ENCODE data around the gene SKA3.

SKA3 gene

GRCh38 chr13:21106089-21106488 is 70.3 kb downstream of the SKA3 start:
- no peaks in the 10 kb centered on the region for H3K79me2 ChIP-seq (ENCODE audit: low read length)
- H3K4me2 ChIP-seq (ENCODE audit: low read depth, low read length): no peak overlapping the region
- TF ChIP-seq CTCF (IDR thresholded peaks at IDR 0.05; ENCODE audit: low read length) (no peak), EZH2phosphoT487 (IDR thresholded peaks at IDR 0.05; ENCODE audit: low read length) (no peak), EZH2 (optimal IDR thresholded peaks at IDR 0.05; ENCODE audit: low read depth, low read length) (no peak)
- no peaks in the 10 kb centered on the region for H3K27me3 ChIP-seq (replicated peaks; ENCODE audit: insufficient read depth, low read length)
- H3F3A ChIP-seq (ENCODE audit: insufficient read depth, low read length): no peaks in the 10 kb centered on the region
- DNase-seq: no peak
- no peak overlapping the region for H2AFZ ChIP-seq (ENCODE audit: low read length)
- H3K4me3 ChIP-seq (ENCODE audit: low read length): no peak overlapping the region
- H3K27ac ChIP-seq (ENCODE audit: low read length): no peak overlapping the region
- H3K36me3 ChIP-seq (replicated peaks; ENCODE audit: insufficient read depth, low read length): no peaks in the 10 kb centered on the region
- H4K20me1 ChIP-seq (ENCODE audit: insufficient read depth, low read length): no peaks in the 10 kb centered on the region
- H3K9me2 ChIP-seq (replicated peaks; ENCODE audit: insufficient read depth, low read length): no peaks in the 10 kb centered on the region
- no peaks in the 10 kb centered on the region for H3K9me3 ChIP-seq (replicated peaks; ENCODE audit: insufficient read depth, low read length)
- H3K4me1 ChIP-seq (ENCODE audit: low read length): no peaks in the 10 kb centered on the region
- H3K9ac ChIP-seq (ENCODE audit: low read length): no peak overlapping the region

- Histone ChIP-seq H3K4me3 (ENCODE audit: low read length) (no peak overlapping the region), H3K36me3 (replicated peaks; ENCODE audit: insufficient read depth, low read length) (no peaks in the 10 kb centered on the region), H3K27me3 (replicated peaks; ENCODE audit: insufficient read depth, low read length) (no peaks in the 10 kb centered on the region), H3K4me1 (ENCODE audit: low read length) (no peaks in the 10 kb centered on the region), H3K27ac (ENCODE audit: low read length) (no peak overlapping the region), H3K9ac (ENCODE audit: low read length) (no peak overlapping the region), H2AFZ (ENCODE audit: low read length) (no peak overlapping the region), H3F3A (ENCODE audit: insufficient read depth, low read length) (no peaks in the 10 kb centered on the region), H3K9me2 (replicated peaks; ENCODE audit: insufficient read depth, low read length) (no peaks in the 10 kb centered on the region), H3K4me2 (ENCODE audit: low read depth, low read length) (no peak overlapping the region), H3K79me2 (ENCODE audit: low read length) (no peaks in the 10 kb centered on the region), H3K9me3 (replicated peaks; ENCODE audit: insufficient read depth, low read length) (no peaks in the 10 kb centered on the region), H4K20me1 (ENCODE audit: insufficient read depth, low read length) (no peaks in the 10 kb centered on the region)
- DNase-seq: no peak
- no peak for TF ChIP-seq CTCF (IDR thresholded peaks at IDR 0.05; ENCODE audit: low read length)
- TF ChIP-seq EZH2phosphoT487 (IDR thresholded peaks at IDR 0.05; ENCODE audit: low read length): no peak
- no peak for TF ChIP-seq EZH2 (optimal IDR thresholded peaks at IDR 0.05; ENCODE audit: low read depth, low read length)
Measured at GRCh38 chr13:21104199-21105019, 71.9 kb downstream of the SKA3 start.
